RWPE2 (cell line): ENCODE measurements around the gene VAV3.
"Not testable (repeated sequence)": the region's sequence is repeated elsewhere in the genome, so short reads cannot be mapped to it uniquely, and the experiment has no call there.

ENCODE experiments used
- ATAC-seq: fragments of 200-7000 bp; cut with Tn5 transposase; 3 replicates; pipeline ENCODE4 v1.9.1; 2021; ENCODE audit warnings: low read depth
- DNase-seq: peaks from one replicate; pipeline ENCODE4 v3.0.0-alpha.2; 2020; ENCODE audit warnings: low spot score
- H3K27ac ChIP-seq: fragments of 450-650 bp; 2 replicates; pipeline ENCODE4 v1.5.1; 2017; ENCODE audit warnings: mild to moderate bottlenecking; ENCODE audit not compliant: poor library complexity, severe bottlenecking
- H3K27me3 ChIP-seq: fragments of 250-450 bp; sonication (Bioruptor Pico); 2 replicates; pipeline ENCODE4 v1.5.1; 2021; ENCODE audit warnings: mild to moderate bottlenecking, moderate library complexity; ENCODE audit not compliant: insufficient read depth, poor library complexity, severe bottlenecking
- H3K36me3 ChIP-seq: fragments of 250-450 bp; sonication (Bioruptor Pico); 2 replicates; pipeline ENCODE4 v1.5.1; 2020; ENCODE audit warnings: low read depth, mild to moderate bottlenecking, moderate library complexity
- H3K4me1 ChIP-seq: fragments of 250-450 bp; sonication (Bioruptor Pico); 2 replicates; pipeline ENCODE4 v1.5.1; 2021; ENCODE audit warnings: mild to moderate bottlenecking, moderate library complexity; ENCODE audit not compliant: insufficient read depth, poor library complexity, severe bottlenecking
- H3K4me3 ChIP-seq: fragments of 250-450 bp; sonication (Bioruptor Pico); 2 replicates; pipeline ENCODE4 v1.5.1; 2021; ENCODE audit warnings: mild to moderate bottlenecking, moderate library complexity; ENCODE audit not compliant: severe bottlenecking
- H3K9me3 ChIP-seq: fragments of 250-450 bp; sonication (Bioruptor Pico); 2 replicates; pipeline ENCODE4 v1.5.1; 2021; ENCODE audit warnings: mild to moderate bottlenecking, moderate library complexity; ENCODE audit not compliant: severe bottlenecking
- TF ChIP-seq, protein P1 (sequence below): fragments of 450-650 bp; IDR thresholded peaks from one replicate; pipeline ENCODE4 v1.5.1; 2017; ENCODE audit warnings: mild to moderate bottlenecking, moderate library complexity; ENCODE audit not compliant: poor library complexity, severe bottlenecking

Gene VAV3

GRCh38 chr1:107739651-107740050, 225.3 kb downstream of the VAV3 start:
- TF ChIP-seq, protein P1, sequence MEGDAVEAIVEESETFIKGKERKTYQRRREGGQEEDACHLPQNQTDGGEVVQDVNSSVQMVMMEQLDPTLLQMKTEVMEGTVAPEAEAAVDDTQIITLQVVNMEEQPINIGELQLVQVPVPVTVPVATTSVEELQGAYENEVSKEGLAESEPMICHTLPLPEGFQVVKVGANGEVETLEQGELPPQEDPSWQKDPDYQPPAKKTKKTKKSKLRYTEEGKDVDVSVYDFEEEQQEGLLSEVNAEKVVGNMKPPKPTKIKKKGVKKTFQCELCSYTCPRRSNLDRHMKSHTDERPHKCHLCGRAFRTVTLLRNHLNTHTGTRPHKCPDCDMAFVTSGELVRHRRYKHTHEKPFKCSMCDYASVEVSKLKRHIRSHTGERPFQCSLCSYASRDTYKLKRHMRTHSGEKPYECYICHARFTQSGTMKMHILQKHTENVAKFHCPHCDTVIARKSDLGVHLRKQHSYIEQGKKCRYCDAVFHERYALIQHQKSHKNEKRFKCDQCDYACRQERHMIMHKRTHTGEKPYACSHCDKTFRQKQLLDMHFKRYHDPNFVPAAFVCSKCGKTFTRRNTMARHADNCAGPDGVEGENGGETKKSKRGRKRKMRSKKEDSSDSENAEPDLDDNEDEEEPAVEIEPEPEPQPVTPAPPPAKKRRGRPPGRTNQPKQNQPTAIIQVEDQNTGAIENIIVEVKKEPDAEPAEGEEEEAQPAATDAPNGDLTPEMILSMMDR: no peak
- DNase-seq (no peak), ATAC-seq (no peak)
- Histone ChIP-seq H3K36me3 (no peaks in the 10 kb centered on the region), H3K9me3 (no peaks in the 10 kb centered on the region), H3K4me1 (no peaks in the 10 kb centered on the region), H3K27ac (no peak overlapping the region), H3K4me3 (no peak overlapping the region), H3K27me3 (no peaks in the 10 kb centered on the region)

GRCh38 chr1:107739201-107739600, 225.8 kb downstream of the VAV3 start:
- no peak for ATAC-seq
- Histone ChIP-seq H3K27ac (no peak overlapping the region), H3K36me3 (no peaks in the 10 kb centered on the region), H3K4me3 (no peak overlapping the region), H3K9me3 (no peaks in the 10 kb centered on the region), H3K4me1 (no peaks in the 10 kb centered on the region), H3K27me3 (no peaks in the 10 kb centered on the region)
- DNase-seq: no peak
- TF ChIP-seq, protein P1: no peak

DNA sequence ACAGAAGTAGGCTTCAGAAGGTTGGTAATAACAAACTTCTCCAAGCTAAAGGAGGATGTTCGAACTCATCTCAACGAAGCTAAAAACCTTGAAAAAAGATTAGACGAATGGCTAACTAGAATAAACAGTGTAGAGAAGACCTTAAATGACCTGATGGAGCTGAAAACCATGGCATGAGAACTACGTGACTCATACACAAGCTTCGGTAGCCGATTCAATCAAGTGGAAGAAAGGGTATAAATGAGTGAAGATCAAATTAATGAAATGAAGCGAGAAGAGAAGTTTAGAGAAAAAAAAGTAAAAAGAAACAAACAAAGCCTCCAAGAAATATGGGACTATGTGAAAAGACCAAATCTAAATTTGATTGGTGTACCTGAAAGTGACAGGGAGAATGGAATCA, 231.6 kb downstream of the VAV3 start:
- not testable (repeated sequence) for H3K27ac ChIP-seq, ATAC-seq, H3K36me3 ChIP-seq, H3K4me1 ChIP-seq, H3K9me3 ChIP-seq, H3K27me3 ChIP-seq, DNase-seq, H3K4me3 ChIP-seq

GRCh38 chr1:107727866-107728265, 237.1 kb downstream of the VAV3 start:
- no peak overlapping the region for H3K27ac ChIP-seq
- no peaks in the 10 kb centered on the region for H3K9me3 ChIP-seq
- no peak overlapping the region for H3K4me3 ChIP-seq
- ATAC-seq (no peak), DNase-seq (no peak)
- TF ChIP-seq, protein P1: no peak
- no peaks in the 10 kb centered on the region for H3K36me3 ChIP-seq
- no peaks in the 10 kb centered on the region for H3K27me3 ChIP-seq
- H3K4me1 ChIP-seq: no peaks in the 10 kb centered on the region

DNA sequence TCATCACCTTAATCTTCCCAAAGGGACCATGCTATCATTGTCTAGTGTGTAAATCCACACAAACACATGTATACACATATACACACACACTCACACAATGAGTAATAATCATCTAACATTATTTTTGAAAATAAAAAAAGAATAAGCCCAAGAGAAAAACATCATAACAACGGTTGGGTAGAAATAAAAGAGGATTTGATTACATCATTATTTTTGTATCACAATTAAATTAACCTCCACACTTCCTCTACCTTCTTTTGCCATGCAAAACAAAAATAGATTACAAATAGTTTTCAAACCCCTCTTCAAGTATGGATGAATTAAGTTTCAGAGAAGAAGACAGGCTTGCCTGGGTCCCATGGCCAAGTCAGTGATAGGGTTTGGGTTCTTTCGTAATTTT, 238.1 kb downstream of the VAV3 start:
- Histone ChIP-seq H3K4me3 (no peak overlapping the region), H3K36me3 (no peaks in the 10 kb centered on the region), H3K27me3 (no peaks in the 10 kb centered on the region), H3K4me1 (no peaks in the 10 kb centered on the region), H3K9me3 (no peaks in the 10 kb centered on the region), H3K27ac (no peak overlapping the region)
- DNase-seq: no peak
- ATAC-seq: no peak
- TF ChIP-seq, protein P1: no peak
